Bladder microvascular endothelial cell (primary cell): Measurements from ENCODE around the gene PRKAG1. TPM values are rescaled to one million over a fixed set of nuclear protein-coding genes. Genes with fewer than 3 reads are reported as not detected.

Source experiments
- total RNA-seq: library from RNA; depleted of rRNA; stranded (reverse); fragments of >200 nt; gene quantifications from 2 replicates; pipeline ENCODE4 v1.2.3, GENCODE V29; 2014

Gene PRKAG1
- 34.6 and 38.8 TPM in 2 replicates for total RNA-seq

DNA sequence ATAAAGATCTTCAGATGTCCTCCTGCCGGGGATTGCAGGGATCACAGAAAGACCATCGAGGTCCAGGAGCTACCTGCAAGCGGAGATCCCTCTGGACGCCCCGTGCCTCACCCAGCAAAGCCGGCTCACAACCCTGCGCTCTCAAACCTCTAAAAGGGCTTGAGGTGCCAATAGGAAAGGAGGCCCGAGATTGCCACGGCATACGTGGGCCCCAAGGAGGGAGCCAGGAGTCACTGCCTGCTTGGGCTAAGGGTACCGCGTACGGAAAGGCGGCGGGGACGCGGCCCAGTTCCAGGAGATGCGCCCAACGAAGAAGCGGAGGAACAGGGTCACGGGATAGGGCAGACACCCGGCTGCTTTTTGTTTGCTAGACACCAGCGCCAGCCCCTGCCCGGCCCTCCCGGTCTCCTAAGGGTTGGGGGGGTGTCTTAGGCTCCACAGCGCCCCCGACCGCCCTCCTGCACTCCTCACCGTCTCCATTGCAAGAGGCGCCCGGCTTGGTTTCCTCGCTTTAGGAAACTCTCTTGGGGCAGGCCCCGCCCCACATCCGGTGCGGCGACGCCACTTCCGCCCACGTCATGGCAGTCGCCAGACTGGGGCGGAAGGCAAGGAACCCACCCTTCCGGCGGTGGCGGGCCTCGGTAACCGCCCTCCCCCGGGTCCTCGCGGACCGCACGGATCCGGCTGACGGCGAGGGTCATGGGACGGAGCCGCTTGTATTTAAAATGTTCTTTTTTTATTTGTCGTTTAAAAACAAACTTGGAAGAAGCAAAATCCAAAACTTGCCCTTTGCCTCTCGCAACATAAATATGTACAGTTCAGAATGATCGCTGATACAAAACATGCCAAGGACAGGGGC, at the start of gene PRKAG1:
Gene PRKAG1, minus strand, starts transcription at position 516 of the 859 bp plus-strand sequence. Its CDS starts 36 bp downstream, at position 480.

DNA sequence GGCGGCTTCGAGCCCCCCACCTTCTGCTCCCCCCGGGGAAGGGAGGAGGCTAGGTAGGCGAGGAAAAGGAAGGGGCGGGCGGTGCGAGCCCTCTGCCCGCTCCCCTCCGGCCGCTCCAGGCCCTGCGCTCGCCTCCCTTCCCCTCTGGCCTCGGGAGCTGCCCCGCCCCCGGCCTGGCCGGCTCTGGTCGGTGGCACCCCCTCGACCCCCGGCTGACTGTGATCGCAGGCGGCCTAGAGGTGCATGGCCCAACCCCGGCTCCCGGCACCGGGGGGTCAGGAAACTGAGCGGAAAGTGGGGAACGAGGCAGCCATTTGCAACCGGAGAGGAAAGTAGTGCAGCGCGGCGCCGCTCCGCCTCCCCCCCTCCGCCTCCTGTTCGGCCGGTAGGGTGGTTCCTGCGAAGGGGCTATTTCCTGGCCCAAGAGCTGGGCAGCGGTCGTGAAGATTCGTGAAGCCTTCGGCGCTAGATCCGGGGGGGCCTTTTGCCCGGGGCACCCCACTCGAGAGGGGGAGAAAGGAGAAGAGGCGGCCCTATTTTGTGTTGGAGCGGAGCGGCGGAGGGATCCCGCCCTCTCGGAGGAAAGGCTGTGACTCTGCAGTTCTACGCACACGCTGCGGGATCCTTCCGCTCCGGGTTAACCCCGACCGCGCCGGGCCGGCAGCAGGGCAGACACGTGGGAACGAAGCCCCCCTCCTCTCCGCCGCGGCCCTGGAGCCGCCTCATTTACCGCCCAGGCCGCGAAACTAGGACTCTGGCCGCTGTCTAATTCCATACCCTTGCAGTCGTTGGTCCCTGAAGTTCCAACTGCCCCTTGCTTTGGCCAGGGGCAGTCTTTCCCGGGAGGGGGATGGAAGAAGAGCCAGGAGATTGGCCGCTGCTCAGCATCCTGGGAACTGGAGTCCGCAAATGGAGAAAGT, 41.9 kb upstream of the PRKAG1 start, which contains the start of gene KMT2D:
Gene KMT2D, minus strand, starts transcription at position 558 of the 920 bp plus-strand sequence. CDS start 5,470 bp downstream, outside the sequence.

DNA sequence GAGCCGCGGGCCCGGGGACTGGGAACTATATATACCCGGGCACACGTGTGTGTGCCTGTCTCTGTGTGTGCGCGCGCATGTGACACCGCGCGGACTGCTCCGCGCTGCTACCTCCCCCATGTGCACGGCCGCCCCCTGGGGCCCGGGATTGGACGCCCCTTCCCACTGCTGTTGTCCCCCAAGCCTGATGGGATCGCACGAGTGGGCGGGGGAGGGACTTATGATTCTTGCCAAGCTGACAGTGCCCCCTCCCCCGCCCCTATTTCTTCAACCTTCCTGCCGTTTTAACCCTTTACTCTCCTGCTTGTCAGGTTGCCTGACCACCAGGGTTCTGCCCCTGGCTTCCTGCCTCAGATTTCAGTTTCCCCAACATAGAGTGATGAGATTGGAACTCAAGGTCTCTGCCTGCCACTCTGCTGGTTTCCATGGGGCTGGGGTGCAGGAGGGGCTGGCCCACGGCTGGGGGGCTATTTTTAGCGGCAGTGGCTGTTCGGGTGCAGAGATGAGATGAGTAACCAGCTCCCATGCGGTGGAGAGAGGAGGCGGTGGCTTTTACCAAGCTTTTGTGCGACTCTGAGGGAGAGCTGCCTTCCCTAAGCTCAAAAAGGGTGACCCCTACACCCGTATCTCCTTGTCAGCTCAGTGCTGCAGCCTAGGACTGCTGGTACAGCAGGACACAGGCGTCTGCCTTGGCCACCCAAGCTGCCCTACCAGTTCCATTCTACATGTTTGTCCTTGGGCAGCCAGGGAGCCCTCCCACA, 19.0 kb downstream of the PRKAG1 start, which contains the start of gene DDN:
Gene DDN, minus strand, starts transcription at position 5 of the 761 bp plus-strand sequence. CDS start 88 bp downstream, outside the sequence.

DNA sequence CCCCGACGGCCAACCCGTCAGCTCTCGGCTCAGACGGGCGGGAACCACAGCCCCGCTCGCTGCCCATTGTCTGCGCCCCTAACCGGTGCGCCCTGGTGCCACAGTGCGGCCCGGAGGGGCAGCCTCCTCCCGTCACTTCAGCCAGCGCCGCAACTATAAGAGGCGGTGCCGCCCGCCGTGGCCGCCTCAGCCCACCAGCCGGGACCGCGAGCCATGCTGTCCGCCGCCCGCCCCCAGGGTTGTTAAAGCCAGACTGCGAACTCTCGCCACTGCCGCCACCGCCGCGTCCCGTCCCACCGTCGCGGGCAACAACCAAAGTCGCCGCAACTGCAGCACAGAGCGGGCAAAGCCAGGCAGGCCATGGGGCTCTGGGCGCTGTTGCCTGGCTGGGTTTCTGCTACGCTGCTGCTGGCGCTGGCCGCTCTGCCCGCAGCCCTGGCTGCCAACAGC, 40.3 kb downstream of the PRKAG1 start, which contains the start of gene WNT1:
Gene WNT1, plus strand, starts transcription at position 32 of the 450 bp plus-strand sequence. Its CDS starts 329 bp downstream, at position 361.

DNA sequence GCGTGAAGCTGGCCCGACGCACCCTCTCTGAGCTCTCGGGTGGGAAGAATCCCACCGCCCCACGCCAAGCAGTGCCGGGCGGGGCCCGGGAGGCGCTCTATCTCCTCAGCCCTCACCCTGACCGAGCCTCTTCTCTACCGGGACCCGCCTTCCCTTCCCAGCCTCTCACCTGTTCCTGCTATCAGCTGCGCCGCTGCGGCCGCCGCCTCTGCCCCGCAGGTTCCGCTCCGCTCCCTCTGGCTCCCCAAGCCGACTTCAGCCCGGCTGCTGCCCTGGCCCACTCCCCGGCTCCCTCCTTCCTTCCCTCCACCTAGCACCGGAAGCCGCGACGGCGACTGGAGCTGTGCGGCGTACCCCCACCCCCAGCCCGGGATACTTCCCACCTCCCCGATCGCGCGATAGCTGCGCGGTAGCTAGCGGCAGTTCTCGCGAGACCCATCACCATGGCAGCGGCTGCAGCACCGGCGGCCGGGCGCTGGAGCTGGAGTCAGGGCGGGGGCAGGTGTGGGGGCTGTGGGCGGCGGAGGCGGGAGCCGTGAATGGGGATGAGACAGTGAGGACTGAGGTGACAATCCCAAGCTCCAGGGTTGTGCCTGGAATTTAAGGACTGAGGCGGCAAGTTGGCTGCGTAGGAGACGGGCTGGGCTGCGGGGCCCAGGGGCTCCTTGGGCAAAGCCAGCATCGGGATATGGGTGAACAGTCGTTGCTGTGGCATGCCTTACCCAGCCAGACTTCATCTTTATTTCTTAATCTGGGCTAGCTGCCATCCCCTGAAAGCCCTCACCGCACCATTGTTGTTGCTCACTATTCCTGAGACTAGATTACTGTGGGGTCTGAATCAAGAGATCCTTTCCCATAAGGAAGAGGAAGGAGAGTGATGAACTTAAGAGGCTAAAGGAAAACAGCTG, 61.2 kb downstream of the PRKAG1 start, which contains the start of gene ARF3:
Gene ARF3, minus strand, starts transcription at position 347 of the 908 bp plus-strand sequence. CDS start 16,392 bp downstream, outside the sequence.

Other genes starting within 250 kb of the PRKAG1 start
- 24.1 and 66.6 TPM in 2 replicates for gene ADCY6, start 229.7 kb downstream of the PRKAG1 start, total RNA-seq
- gene CACNB3, start 200.3 kb downstream of the PRKAG1 start, total RNA-seq, result 16.0 and 19.8 TPM in 2 replicates
- 84.2 and 143 TPM in 2 replicates for gene DDX23, start 166.6 kb downstream of the PRKAG1 start, total RNA-seq
- 5.5 and 12.0 TPM in 2 replicates for gene RND1, start 152.9 kb downstream of the PRKAG1 start, total RNA-seq
- 7.9 and 11.6 TPM in 2 replicates for gene FKBP11, start 93.3 kb downstream of the PRKAG1 start, total RNA-seq
- gene ARF3, start 61.3 kb downstream of the PRKAG1 start, total RNA-seq, result 26.6 and 52.1 TPM in 2 replicates
- gene WNT10B, start 47.0 kb downstream of the PRKAG1 start, total RNA-seq, result 0.32 TPM in 1 of 2 replicates, not detected in the other
- gene WNT1, start 40.5 kb downstream of the PRKAG1 start, total RNA-seq, result not detected in 2 replicates
- under 0.01 and 0.13 TPM in 2 replicates for gene DDN, start 19.4 kb downstream of the PRKAG1 start, total RNA-seq
- 33.4 and 120 TPM in 2 replicates for gene KMT2D, start 42.0 kb upstream of the PRKAG1 start, total RNA-seq
- gene RHEBL1, start 51.2 kb upstream of the PRKAG1 start, total RNA-seq, result 1.4 and 2.6 TPM in 2 replicates
- gene DHH, start 76.0 kb upstream of the PRKAG1 start, total RNA-seq, result 0.65 and 1.1 TPM in 2 replicates
- gene LMBR1L, start 92.1 kb upstream of the PRKAG1 start, total RNA-seq, result 85.2 and 85.6 TPM in 2 replicates
- 1,335 and 1,512 TPM in 2 replicates for gene TUBA1B, start 112.6 kb upstream of the PRKAG1 start, total RNA-seq
- 608 and 1,094 TPM in 2 replicates for gene TUBA1A, start 170.3 kb upstream of the PRKAG1 start, total RNA-seq
- 160 and 163 TPM in 2 replicates for gene TUBA1C, start 246.3 kb upstream of the PRKAG1 start, total RNA-seq